ENCODE results near the gene SLX4IP. TPM values are rescaled to one million over a fixed set of nuclear protein-coding genes. Genes with fewer than 3 reads are reported as not detected.

SLX4IP gene
- total and polyA plus RNA-seq, 8 donors, result 1.00 to 4.6 (median 2.6) TPM

DNA sequence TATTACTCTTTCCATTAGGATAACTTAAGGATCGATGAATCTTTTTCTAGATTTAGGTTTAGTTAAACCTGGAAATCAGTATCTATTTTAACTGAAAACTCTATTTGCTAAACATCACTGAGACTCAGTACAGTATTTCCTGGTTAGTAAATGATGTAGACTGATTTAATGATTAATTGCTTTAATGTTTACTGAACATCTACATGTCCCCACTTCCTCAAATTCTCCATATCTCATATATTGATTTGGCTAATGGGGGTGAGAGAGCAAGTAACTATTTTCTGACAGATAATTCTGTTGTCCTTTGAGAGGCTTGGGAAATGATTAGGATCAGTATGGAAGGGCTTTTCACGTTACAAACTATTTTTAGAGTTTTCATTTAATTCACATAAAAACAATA is 11.4 kb upstream of the SLX4IP start:
- intact Hi-C loops (cut with DNase I; ENCODE audit: low total_unique reads), result no loop called here
- TF ChIP-seq POLR2AphosphoS5 (IDR thresholded peaks at IDR 0.05), result no peak
- no peak for TF ChIP-seq POLR2A (IDR thresholded peaks at IDR 0.05)
- TF ChIP-seq EP300 (IDR thresholded peaks at IDR 0.05), result no peak
- TF ChIP-seq, protein P1, sequence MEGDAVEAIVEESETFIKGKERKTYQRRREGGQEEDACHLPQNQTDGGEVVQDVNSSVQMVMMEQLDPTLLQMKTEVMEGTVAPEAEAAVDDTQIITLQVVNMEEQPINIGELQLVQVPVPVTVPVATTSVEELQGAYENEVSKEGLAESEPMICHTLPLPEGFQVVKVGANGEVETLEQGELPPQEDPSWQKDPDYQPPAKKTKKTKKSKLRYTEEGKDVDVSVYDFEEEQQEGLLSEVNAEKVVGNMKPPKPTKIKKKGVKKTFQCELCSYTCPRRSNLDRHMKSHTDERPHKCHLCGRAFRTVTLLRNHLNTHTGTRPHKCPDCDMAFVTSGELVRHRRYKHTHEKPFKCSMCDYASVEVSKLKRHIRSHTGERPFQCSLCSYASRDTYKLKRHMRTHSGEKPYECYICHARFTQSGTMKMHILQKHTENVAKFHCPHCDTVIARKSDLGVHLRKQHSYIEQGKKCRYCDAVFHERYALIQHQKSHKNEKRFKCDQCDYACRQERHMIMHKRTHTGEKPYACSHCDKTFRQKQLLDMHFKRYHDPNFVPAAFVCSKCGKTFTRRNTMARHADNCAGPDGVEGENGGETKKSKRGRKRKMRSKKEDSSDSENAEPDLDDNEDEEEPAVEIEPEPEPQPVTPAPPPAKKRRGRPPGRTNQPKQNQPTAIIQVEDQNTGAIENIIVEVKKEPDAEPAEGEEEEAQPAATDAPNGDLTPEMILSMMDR (IDR thresholded peaks at IDR 0.05), result no peak
- Histone ChIP-seq H3K27ac (no peak overlapping the region), H3K36me3 (peaks cover 4 to 16% (median 14%) of the 10 kb centered on the region in 4 donors), H3K27me3 (no peaks in the 10 kb centered on the region), H3K4me1 (peaks cover 0 to 38% (median 18%) of the 10 kb centered on the region in 4 donors), H3K4me3 (no peak overlapping the region), H3K9me3 (no peaks in the 10 kb centered on the region)
- WGBS, 5 donors, result 45 to 62% (median 57%) methylated on average over 2 of the region's 2 CpGs
- DNase-seq, result no peak

DNA sequence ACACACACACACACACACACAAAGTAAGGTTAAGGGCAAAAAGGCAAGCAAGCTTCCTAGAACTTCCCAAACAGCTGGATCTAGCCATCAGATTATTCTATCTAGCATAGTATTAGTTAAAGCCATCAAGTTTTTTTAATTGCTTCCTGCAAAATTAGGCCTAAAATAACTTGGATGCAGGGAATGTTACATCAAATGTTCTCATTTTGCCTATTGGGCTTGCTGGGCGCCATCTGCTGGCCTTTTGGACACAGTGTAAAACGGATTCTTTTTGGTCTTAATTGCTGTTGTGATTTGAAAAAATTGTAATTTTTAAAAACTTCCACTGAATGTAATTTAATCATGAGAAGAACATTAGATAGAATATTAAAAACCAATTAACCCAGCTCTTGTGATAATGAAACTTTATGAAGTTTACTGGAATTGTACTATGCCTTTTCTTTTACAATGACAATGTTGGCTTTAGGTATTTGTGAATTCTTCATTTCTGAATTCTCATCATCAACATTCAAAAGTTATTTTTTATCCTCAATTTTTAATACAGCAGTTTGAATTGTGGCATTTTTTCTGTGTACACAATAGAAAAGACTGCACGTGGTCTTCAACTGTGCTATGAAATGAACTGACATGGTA is 7.9 kb upstream of the SLX4IP start:
- Histone ChIP-seq H3K27me3 (no peaks in the 10 kb centered on the region), H3K4me3 (no peak overlapping the region), H3K36me3 (peaks cover 0 to 4% (median 2%) of the 10 kb centered on the region in 4 donors), H3K9me3 (no peaks in the 10 kb centered on the region), H3K4me1 (peaks cover 11 to 67% (median 38%) of the 10 kb centered on the region in 4 donors), H3K27ac (no peak overlapping the region)
- peak; percentile 60 to 81 for DNase-seq
- 12 to 24% (median 19%) methylated on average over 3 of the region's 3 CpGs for WGBS, 5 donors
- intact Hi-C loops (cut with DNase I; ENCODE audit: low total_unique reads), result no loop called here
- TF ChIP-seq POLR2AphosphoS5 (IDR thresholded peaks at IDR 0.05) (no peak), POLR2A (IDR thresholded peaks at IDR 0.05) (no peak), EP300 (IDR thresholded peaks at IDR 0.05) (no peak)
- TF ChIP-seq, protein P1 (IDR thresholded peaks at IDR 0.05), result peak in 5 of 7 experiments; percentile 57 to 72 (median 63)

DNA sequence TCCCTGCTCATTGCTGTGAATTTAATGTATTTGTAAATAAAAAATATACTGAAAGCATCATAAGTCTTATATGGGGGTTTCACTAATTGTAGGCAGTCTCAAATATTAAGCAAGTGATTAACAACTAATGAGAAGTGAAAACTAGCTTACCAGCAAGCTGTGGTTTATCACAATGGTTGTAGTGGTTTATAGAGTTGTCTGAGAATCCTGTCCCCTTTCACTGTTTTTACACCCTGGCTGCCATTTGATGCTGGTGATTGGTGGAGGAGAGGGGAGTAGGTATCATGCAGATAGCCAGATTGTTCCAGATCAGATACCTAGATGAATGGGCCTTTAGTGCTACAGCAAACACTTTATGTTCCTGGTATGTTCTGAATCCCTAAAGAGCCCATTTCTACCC is 7.1 kb upstream of the SLX4IP start:
- no peaks in the 10 kb centered on the region for H3K9me3 ChIP-seq
- no peak overlapping the region for H3K27ac ChIP-seq
- H3K4me3 ChIP-seq, result no peak overlapping the region
- no peaks in the 10 kb centered on the region for H3K27me3 ChIP-seq
- TF ChIP-seq EP300 (IDR thresholded peaks at IDR 0.05), result no peak
- TF ChIP-seq, protein P1 (IDR thresholded peaks at IDR 0.05), result no peak
- TF ChIP-seq POLR2AphosphoS5 (IDR thresholded peaks at IDR 0.05), result no peak
- TF ChIP-seq POLR2A (IDR thresholded peaks at IDR 0.05), result no peak
- peaks cover 0 to 4% (median under 1%) of the 10 kb centered on the region in 4 donors for H3K36me3 ChIP-seq
- no peak for DNase-seq
- intact Hi-C loops (cut with DNase I; ENCODE audit: low total_unique reads), result no loop called here
- H3K4me1 ChIP-seq, result peaks cover 16 to 73% (median 45%) of the 10 kb centered on the region in 4 donors

DNA sequence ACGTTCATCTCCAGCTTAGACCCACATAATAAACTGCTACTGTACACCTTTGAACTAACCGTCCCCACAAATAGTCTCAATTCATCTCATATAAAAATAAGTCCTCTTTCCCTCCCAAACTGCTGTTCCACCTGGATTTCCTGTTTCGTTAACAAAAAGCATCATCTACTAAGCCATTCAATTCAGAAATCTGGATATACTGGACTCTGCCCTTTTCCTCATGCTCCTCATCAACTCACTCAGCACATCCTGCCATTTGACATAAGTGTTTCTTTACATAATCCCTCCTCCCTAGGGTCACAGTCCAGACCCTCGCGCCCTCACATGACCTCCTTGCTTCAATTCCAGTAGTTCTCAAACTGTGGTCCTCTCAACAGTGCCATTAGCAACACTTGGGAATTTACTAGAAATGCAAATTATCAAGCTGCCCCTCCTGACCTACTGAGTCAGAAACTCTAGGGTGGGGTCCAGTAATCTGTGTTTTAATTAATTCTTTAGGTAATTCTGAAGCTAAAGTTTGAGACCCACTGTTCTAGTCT is 5.6 kb upstream of the SLX4IP start:
- intact Hi-C loops (cut with DNase I; ENCODE audit: low total_unique reads), result no loop called here
- peaks cover 19 to 65% (median 45%) of the 10 kb centered on the region in 4 donors for H3K4me1 ChIP-seq
- TF ChIP-seq EP300 (IDR thresholded peaks at IDR 0.05) (no peak), POLR2AphosphoS5 (IDR thresholded peaks at IDR 0.05) (no peak), POLR2A (IDR thresholded peaks at IDR 0.05) (no peak)
- TF ChIP-seq, protein P1 (IDR thresholded peaks at IDR 0.05), result no peak
- no peak overlapping the region for H3K27ac ChIP-seq
- no peak overlapping the region for H3K4me3 ChIP-seq
- 73 to 90% (median 81%) methylated on average over 5 of the region's 5 CpGs for WGBS, 5 donors
- peak in 1 of 2 donors; percentile 16 for DNase-seq
- no peaks in the 10 kb centered on the region for H3K27me3 ChIP-seq
- no peaks in the 10 kb centered on the region for H3K9me3 ChIP-seq
- H3K36me3 ChIP-seq, result peaks cover 0 to 4% (median 0%) of the 10 kb centered on the region in 4 donors
